Omental fat pad (tissue), 4 donors: ENCODE data around the gene SCYGR3. TPM values are rescaled to one million over a fixed set of nuclear protein-coding genes. Genes with fewer than 3 reads are reported as not detected.

Experiments used
- ATAC-seq: fragments of 150-250 bp; one replicate; pipeline ENCODE4 v1.9.1; 2016; ENCODE audit warnings: mild to moderate bottlenecking, moderate library complexity; ENCODE audit not compliant: low FRiP score
- DNase-seq: peaks from one replicate; pipeline ENCODE4 v3.0.0-alpha.2; 2019; ENCODE audit warnings: low spot score
- CTCF ChIP-seq, 3 donors: fragments of 450-650 bp; IDR thresholded peaks; one replicate each; pipeline ENCODE4 v1.5.1; 2016 to 2017; ENCODE audit warnings: antibody characterized with exemption in 3 of 3, mild to moderate bottlenecking in 3 of 3, moderate library complexity in 2 of 3
- total RNA-seq, 4 donors: library from RNA; depleted of rRNA; stranded (reverse); fragments of >200 nt; gene quantifications; one replicate each; pipeline ENCODE4 v1.1.0, GENCODE V29; 2016

SCYGR3 gene
- total RNA-seq: not detected

DNA sequence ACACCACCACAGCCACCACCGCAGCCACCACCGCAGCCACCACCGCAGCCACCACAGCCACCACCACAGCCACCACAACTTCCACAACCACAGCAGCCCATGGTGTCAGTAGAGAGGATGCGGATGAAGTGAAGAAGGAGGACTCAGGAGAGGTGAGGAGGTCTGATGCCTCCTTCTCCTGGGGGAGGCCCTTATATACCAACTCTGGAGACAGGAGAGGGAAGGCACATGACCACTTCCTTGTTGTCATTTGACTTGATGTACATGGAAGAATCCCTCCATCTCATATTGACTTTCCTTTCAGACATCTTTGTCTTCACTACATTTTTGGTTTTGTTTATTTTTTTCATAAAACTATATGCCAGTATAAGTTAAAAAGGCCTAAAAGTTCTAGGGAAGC lies at the start of gene SCYGR3:
TSS of gene SCYGR3 (minus strand) at position 101 of the 400 bp plus-strand sequence. CDS start at position 101, 0 bp downstream.
- DNase-seq (no peak), ATAC-seq (no peak)
- TF ChIP-seq CTCF (IDR thresholded peaks at IDR 0.05): no peak

DNA sequence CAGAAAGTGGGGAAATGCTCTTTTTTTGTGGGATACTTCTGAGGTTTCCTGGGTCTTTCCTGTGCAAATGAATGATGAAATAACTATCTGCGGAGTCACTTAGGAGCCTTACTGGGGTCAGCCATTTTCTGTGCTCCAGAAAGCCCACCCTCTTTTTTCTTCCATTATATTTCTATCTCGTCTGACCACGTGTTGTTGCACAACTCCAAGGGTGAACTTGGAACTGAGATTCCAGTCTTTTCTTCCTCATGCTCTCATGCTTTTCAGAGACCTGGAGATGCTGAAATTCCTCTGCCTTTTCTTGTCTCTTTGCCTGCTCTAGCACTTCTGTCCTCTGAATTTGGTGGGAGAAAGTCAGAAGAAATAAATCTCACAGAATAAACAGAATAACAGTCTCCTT lies 47.2 kb upstream of the SCYGR3 start:
- ATAC-seq (no peak), DNase-seq (no peak)
- no peak for TF ChIP-seq CTCF (IDR thresholded peaks at IDR 0.05)

- DNase-seq (no peak), ATAC-seq (no peak)
- TF ChIP-seq CTCF (IDR thresholded peaks at IDR 0.05): no peak
Measured at GRCh38 chr2:227661025-227661649, 46.5 kb upstream of the SCYGR3 start.

GRCh38 chr2:227657199-227657845 lies 42.7 kb upstream of the SCYGR3 start:
- DNase-seq (no peak), ATAC-seq (no peak)
- no peak for TF ChIP-seq CTCF (IDR thresholded peaks at IDR 0.05)

GRCh38 chr2:227655454-227655853 lies 40.8 kb upstream of the SCYGR3 start:
- TF ChIP-seq CTCF (IDR thresholded peaks at IDR 0.05): no peak
- DNase-seq (no peak), ATAC-seq (peak; percentile 67)

GRCh38 chr2:227654426-227654825 lies 39.8 kb upstream of the SCYGR3 start:
- no peak for ATAC-seq
- no peak for DNase-seq
- TF ChIP-seq CTCF (IDR thresholded peaks at IDR 0.05): no peak

DNA sequence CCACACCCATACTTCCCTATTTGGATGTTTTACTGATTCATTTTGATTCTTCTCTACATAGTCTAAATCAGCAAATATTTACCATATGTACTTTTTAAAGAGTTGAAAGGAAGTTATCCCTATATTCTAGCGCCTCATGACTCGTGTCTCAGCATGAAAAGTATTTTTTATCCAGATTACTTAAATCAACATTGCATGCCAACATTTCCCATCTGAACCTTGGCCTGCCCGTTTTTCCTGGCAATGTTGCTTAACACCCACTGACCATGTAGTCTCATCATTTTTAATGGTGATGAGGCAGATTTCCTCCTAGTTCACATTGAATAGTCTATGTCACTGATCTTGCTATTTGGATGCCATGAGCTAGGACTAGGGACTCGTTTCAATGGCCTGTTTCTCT lies 38.8 kb upstream of the SCYGR3 start:
- DNase-seq (no peak), ATAC-seq (peak; percentile 35)
- no peak for TF ChIP-seq CTCF (IDR thresholded peaks at IDR 0.05)
